ENCODE measurements around the gene FAM117A.
A peak's percentile ranks its signal among the peaks of the same experiment; 100 is the strongest.

DNA sequence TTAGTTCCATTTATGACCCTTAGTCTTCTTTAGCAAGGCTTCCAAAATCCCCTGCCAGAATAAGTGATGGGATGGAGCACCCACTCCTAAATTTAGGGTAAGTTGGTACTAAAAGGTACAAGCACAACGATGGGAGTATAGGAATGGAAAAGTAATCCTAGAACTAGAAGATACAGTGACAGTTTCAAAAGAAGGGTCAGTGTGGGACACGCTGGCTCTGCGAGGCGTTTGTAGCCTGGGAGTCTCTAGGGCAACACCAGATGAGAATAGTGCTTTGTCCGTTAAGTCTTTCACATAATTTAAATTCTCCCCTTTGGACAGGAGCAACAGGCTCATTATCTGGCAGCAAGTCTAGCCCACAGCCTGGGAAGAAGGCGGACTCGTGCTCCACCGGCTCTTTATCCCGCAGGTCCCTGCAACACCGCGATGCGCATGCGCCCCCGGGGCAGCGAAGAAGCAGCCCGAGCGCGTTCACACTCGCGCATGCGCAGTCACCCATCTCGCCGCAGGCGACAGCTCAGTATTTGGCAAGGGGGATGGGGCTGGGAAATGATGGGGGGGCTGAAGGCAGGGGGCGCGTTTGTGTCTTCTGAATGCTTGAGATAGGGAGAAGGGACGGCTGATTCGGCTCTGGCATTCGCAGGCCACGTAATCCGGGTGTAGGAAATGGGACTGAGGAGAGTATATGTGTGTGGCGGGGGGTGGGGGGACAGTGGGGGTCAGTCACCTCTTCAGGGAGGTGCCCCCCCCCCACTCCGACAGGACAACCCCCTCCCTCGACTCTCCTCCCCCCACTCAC lies 86.6 kb downstream of the FAM117A start:
- TF ChIP-seq, protein P1, sequence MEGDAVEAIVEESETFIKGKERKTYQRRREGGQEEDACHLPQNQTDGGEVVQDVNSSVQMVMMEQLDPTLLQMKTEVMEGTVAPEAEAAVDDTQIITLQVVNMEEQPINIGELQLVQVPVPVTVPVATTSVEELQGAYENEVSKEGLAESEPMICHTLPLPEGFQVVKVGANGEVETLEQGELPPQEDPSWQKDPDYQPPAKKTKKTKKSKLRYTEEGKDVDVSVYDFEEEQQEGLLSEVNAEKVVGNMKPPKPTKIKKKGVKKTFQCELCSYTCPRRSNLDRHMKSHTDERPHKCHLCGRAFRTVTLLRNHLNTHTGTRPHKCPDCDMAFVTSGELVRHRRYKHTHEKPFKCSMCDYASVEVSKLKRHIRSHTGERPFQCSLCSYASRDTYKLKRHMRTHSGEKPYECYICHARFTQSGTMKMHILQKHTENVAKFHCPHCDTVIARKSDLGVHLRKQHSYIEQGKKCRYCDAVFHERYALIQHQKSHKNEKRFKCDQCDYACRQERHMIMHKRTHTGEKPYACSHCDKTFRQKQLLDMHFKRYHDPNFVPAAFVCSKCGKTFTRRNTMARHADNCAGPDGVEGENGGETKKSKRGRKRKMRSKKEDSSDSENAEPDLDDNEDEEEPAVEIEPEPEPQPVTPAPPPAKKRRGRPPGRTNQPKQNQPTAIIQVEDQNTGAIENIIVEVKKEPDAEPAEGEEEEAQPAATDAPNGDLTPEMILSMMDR (IDR thresholded peaks at IDR 0.05): peak in 1 of 3 experiments; percentile 10
- TF ChIP-seq POLR2A (IDR thresholded peaks at IDR 0.05): no peak
